Upper lobe of left lung (tissue), 6 donors: ENCODE data around the gene PDZK1. TPM values are rescaled to one million over a fixed set of nuclear protein-coding genes. Genes with fewer than 3 reads are reported as not detected.
A peak's percentile ranks its signal among the peaks of the same experiment; 100 is the strongest.
"Not testable (repeated sequence)": the region's sequence is repeated elsewhere in the genome, so short reads cannot be mapped to it uniquely, and the experiment has no call there.

Experiments used
- ATAC-seq, 2 donors: fragments of 200-7000 bp; cut with Tn5 transposase; one replicate each; pipeline ENCODE4 v1.9.1; 2022; ENCODE audit warnings: mild to moderate bottlenecking in 2 of 2, moderate library complexity in 2 of 2; ENCODE audit not compliant: low FRiP score in 2 of 2
- DNase-seq, 2 donors: peaks; one replicate each; pipeline ENCODE4 v3.0.0-alpha.2; 2019 to 2020
- H3K27ac ChIP-seq, 4 donors: fragments of 200-600 bp; sonication (generic); one replicate each; pipeline ENCODE4 v1.5.1; 2016 to 2019
- H3K27me3 ChIP-seq, 4 donors: fragments of 200-600 bp; sonication (generic); one replicate each; pipeline ENCODE4 v1.5.1; 2017 to 2019
- H3K36me3 ChIP-seq, 4 donors: fragments of 200-600 bp; sonication (generic); one replicate each; pipeline ENCODE4 v1.5.1; 2016 to 2019
- H3K4me1 ChIP-seq, 4 donors: fragments of 200-600 bp; sonication (generic); one replicate each; pipeline ENCODE4 v1.5.1; 2018 to 2019
- H3K4me3 ChIP-seq, 4 donors: fragments of 200-600 bp; sonication (generic); one replicate each; pipeline ENCODE4 v1.5.1; 2017 to 2019; ENCODE audit warnings: mild to moderate bottlenecking in 2 of 4, moderate library complexity in 1 of 4
- H3K9me3 ChIP-seq, 4 donors: fragments of 200-600 bp; sonication (generic); one replicate each; pipeline ENCODE4 v1.5.1; 2018 to 2019
- EP300 ChIP-seq, 4 donors: sonication (generic); formaldehyde crosslinking; IDR thresholded peaks; one replicate each; pipeline ENCODE4 v1.5.1; 2017; ENCODE audit warnings: antibody characterized with exemption in 4 of 4, control low read depth in 2 of 4
- POLR2A ChIP-seq, 4 donors: fragments of 450-650 bp; IDR thresholded peaks; one replicate each; pipeline ENCODE4 v1.5.1; 2016 to 2017; ENCODE audit warnings: antibody characterized with exemption in 4 of 4, mild to moderate bottlenecking in 2 of 4
- POLR2AphosphoS5 ChIP-seq, 2 donors: sonication (generic); formaldehyde crosslinking; IDR thresholded peaks; one replicate each; pipeline ENCODE4 v1.5.1; 2017; ENCODE audit warnings: antibody characterized with exemption in 2 of 2
- WGBS, 2 donors: methylation state at CpG; one replicate each; pipeline ENCODE4 v1.1.5; 2017 to 2018; 5-methylcytosine and 5-hydroxymethylcytosine counted together
- total RNA-seq, 6 donors: library from RNA; depleted of rRNA in 4 of 6; stranded (reverse); fragments of >200 nt in 4 of 6; gene quantifications; one replicate each; pipeline versions ENCODE4 v1.1.0 to v1.2.1, GENCODE V29; 2016 to 2021
- TF ChIP-seq, protein P1 (sequence below), 6 experiments: fragments of 450-650 bp in 4 of 6; fragments of 200-600 bp in 2 of 6; sonication (generic) in 2 of 6; IDR thresholded peaks; one replicate each; pipeline ENCODE4 v1.5.1; 2016 to 2019; ENCODE audit warnings: antibody characterized with exemption in 6 of 6
- donor health status: DM: no; HTN: no; CAD: no; lungs with moderate emphysema.
- donor health status: DM: no; HTN: yes; CAD: no; lungs with severe emphysema.

Gene PDZK1
- total RNA-seq, 6 donors from 2014 or later, result 0.31 to 0.49 TPM; not detected in 4

DNA sequence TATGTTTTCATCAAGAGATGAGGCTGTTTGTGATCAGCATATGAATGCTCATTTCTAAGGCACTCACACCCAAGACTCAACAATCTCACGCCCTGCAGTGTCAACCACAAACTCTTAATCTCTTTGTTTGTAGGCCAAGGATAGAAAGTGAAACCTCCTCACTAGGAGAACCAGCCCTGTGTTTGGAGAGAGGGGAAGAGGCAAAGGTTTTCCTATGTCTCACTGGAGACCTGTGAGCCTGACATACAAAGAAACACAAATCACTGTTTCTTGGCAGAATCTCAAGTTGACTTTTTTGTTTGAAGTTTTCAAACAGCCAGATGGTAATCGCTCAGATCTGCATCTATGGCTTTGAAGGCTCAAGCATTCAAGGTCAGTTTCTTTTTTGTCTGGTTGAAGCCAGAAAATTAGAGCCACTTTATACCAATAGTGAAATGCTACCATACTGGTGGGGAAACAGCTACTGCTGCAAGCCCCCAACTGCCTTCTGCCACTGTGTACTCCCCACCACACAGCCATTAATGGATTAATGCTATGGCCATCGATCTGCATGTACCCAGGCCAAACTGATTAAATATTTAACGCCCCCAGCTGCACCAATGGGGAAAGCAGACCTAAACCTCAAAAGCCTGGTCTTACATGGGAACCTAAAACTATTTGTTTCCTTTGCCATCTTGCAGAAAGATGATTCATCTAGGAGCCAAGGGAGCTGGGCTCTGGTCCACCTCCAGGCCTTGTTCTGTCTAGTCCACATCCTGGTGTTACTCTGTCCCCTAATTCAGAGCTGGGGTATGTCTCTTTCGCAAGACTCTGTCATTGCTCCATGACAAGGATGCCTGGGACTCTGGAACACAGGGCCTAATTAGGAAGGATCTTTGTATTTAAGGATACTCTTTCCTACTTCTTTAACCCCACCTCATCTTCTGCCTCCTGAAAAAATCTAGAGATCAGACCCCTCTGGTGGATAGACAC lies 16.3 kb downstream of the PDZK1 start:
- DNase-seq, result no peak
- Histone ChIP-seq H3K36me3 (no peaks in the 10 kb centered on the region), H3K27me3 (no peaks in the 10 kb centered on the region), H3K27ac (no peak overlapping the region), H3K9me3 (no peaks in the 10 kb centered on the region), H3K4me3 (no peak overlapping the region), H3K4me1 (peaks cover 0 to 5% (median 5%) of the 10 kb centered on the region in 4 donors)
- TF ChIP-seq, protein P1, sequence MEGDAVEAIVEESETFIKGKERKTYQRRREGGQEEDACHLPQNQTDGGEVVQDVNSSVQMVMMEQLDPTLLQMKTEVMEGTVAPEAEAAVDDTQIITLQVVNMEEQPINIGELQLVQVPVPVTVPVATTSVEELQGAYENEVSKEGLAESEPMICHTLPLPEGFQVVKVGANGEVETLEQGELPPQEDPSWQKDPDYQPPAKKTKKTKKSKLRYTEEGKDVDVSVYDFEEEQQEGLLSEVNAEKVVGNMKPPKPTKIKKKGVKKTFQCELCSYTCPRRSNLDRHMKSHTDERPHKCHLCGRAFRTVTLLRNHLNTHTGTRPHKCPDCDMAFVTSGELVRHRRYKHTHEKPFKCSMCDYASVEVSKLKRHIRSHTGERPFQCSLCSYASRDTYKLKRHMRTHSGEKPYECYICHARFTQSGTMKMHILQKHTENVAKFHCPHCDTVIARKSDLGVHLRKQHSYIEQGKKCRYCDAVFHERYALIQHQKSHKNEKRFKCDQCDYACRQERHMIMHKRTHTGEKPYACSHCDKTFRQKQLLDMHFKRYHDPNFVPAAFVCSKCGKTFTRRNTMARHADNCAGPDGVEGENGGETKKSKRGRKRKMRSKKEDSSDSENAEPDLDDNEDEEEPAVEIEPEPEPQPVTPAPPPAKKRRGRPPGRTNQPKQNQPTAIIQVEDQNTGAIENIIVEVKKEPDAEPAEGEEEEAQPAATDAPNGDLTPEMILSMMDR (IDR thresholded peaks at IDR 0.05), result no peak
- peak in 1 of 2 donors; percentile 53 for ATAC-seq
- WGBS, 2 donors, result 69 to 72% methylated on average over 5 of the region's 5 CpGs

DNA sequence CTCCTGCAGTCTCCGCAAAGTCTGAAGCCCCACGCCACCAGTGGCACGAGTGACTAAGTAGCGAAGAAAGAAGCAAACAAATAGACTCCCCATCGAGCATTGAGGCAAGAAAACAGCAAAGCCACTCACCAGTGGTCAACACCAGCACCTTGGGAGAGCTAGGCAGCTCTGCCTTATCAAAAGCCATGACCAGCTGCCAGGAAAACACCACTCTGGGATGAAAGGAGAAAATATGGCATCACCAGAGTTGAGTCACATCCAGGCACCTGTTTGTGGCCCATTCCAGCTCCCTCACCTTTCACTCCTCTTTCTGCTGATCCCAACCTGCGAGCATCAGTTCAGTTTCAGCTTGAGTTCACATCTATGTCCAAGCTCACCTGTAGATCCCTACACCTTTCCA lies 17.2 kb downstream of the PDZK1 start:
- 81 to 97% methylated on average over 6 of the region's 6 CpGs for WGBS, 2 donors
- Histone ChIP-seq H3K36me3 (no peaks in the 10 kb centered on the region), H3K4me1 (peaks cover 0 to 5% (median 5%) of the 10 kb centered on the region in 4 donors), H3K9me3 (no peaks in the 10 kb centered on the region), H3K4me3 (no peak overlapping the region), H3K27ac (no peak overlapping the region), H3K27me3 (no peaks in the 10 kb centered on the region)
- DNase-seq, result no peak
- TF ChIP-seq POLR2AphosphoS5 (IDR thresholded peaks at IDR 0.05), result no peak
- no peak for TF ChIP-seq EP300 (IDR thresholded peaks at IDR 0.05)
- TF ChIP-seq, protein P1 (IDR thresholded peaks at IDR 0.05), result no peak
- TF ChIP-seq POLR2A (IDR thresholded peaks at IDR 0.05), result no peak
- ATAC-seq, result no peak

DNA sequence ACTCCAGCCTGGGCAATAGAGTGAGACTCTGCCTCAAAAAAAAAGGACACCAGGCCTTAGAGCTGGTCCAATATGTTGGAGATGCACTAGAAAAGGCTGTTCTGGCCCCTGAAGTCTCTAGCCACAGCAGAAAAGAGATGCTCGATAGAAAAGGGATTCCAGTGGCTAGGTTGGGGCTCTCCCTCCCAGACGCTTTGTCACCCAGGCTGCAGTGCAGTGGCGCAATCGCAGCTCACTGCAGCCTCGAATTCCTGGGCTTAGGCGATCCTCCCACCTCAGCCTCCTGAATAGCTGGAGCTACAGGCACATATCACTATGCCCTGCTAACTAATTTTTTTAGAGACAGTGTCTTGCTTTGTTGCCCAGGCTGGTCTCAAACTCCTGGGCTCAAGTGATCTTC lies 18.2 kb downstream of the PDZK1 start:
- H3K36me3 ChIP-seq, result no peaks in the 10 kb centered on the region
- no peaks in the 10 kb centered on the region for H3K27me3 ChIP-seq
- TF ChIP-seq POLR2A (IDR thresholded peaks at IDR 0.05) (no peak), EP300 (IDR thresholded peaks at IDR 0.05) (no peak)
- H3K9me3 ChIP-seq, result no peaks in the 10 kb centered on the region
- ATAC-seq (no peak), DNase-seq (no peak)
- peaks cover 0 to 5% (median 5%) of the 10 kb centered on the region in 4 donors for H3K4me1 ChIP-seq
- H3K27ac ChIP-seq, result no peak overlapping the region
- no peak overlapping the region for H3K4me3 ChIP-seq
- 83 to 95% methylated on average over 1 to 6 of the region's 6 CpGs for WGBS, 2 donors

DNA sequence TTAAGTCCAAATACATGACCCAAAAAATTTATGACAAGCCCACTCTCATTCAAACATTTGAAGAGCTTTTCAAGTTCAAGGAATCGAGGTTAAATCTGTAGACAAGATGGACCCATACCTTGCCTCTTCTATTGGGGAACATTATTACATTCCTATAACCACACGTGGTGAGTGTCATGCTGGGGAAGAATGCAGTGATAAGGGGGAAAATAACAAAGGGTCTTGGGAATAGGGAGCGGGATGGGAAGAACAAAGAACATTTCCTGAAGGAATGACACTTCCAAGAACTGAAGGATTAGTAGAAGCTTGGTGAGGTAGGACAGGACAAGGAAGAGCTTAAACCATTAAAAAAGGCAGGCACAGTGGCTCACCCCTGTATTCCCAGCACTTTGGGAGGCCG lies 18.8 kb downstream of the PDZK1 start:
- 80 to 84% methylated on average over 4 of the region's 4 CpGs for WGBS, 2 donors
- Histone ChIP-seq H3K27me3 (no peaks in the 10 kb centered on the region), H3K4me3 (no peak overlapping the region), H3K27ac (no peak overlapping the region), H3K9me3 (no peaks in the 10 kb centered on the region), H3K36me3 (no peaks in the 10 kb centered on the region), H3K4me1 (peaks cover 0 to 5% (median 5%) of the 10 kb centered on the region in 4 donors)
- TF ChIP-seq, protein P1 (IDR thresholded peaks at IDR 0.05), result no peak
- no peak for TF ChIP-seq EP300 (IDR thresholded peaks at IDR 0.05)
- TF ChIP-seq POLR2AphosphoS5 (IDR thresholded peaks at IDR 0.05), result no peak
- no peak for TF ChIP-seq POLR2A (IDR thresholded peaks at IDR 0.05)
- DNase-seq (no peak), ATAC-seq (no peak)

DNA sequence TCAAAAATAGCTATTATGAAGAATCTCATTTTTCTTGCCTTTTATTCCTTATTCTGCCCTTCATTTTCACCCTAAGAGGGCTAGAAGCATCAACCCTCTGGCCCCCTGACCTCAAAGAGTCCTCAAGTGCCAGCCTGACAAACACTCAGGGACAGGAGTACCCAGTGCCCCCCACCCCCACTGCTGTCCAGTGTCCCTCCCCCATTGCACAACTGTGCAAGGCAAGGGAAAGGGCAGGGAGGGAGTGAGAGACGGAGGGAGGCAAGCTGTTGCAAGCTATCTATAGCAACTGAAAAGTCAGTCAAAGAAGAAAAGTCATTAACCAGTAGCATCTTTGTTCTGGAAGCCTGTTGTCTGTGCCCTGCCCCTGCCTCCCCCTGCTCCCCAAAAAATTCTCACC lies 21.1 kb downstream of the PDZK1 start:
- not testable (repeated sequence) for H3K36me3 ChIP-seq, DNase-seq, H3K27me3 ChIP-seq, H3K27ac ChIP-seq, H3K4me1 ChIP-seq, H3K9me3 ChIP-seq, H3K4me3 ChIP-seq
- peak; percentile 31 to 56 for ATAC-seq
- 38 to 60% methylated on average over 1 of the region's 1 CpG for WGBS, 2 donors

DNA sequence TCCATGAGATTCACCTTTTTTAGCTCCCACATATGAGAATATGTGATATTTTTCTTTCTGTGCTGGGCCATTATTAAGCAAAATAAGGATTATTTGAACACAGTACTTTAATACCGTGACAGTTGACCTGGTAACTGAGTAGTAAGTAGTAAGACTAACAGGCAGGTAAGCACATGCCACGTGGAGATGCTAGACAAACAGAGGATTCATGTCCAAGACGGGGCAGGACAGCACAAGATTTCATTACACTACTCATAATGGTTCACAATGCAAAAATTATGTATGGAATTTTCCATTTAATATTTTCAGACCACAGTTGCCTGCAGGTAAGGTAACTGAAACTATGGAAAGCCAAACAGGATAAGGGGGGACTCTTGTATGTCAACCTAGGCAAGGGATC lies 22.3 kb downstream of the PDZK1 start:
- H3K4me1 ChIP-seq, ATAC-seq, H3K27ac ChIP-seq, H3K9me3 ChIP-seq, H3K36me3 ChIP-seq, H3K27me3 ChIP-seq, H3K4me3 ChIP-seq, DNase-seq: not testable (repeated sequence)
- no CpG with 5 or more reads among the region's 3 CpGs for WGBS, 2 donors

DNA sequence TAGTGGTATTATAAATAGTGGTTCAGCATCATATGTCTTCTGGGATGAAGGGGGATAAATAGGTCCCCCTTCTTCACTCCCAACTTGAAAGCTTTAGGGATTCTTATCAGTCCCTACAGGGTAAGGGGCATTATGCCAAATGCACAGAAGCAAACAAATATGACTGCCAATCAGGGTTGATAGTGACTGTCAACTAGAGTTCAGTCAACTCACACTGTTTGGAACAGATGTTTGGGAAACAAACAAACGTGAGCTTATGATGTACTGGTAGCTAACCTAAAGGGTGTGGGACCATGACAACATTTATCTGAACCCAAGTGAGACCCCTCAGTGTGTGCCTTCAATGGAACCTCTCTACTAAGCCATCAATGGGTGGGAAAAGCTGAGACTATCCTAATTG lies 34.0 kb downstream of the PDZK1 start:
- not testable (repeated sequence) for H3K27me3 ChIP-seq, ATAC-seq, H3K36me3 ChIP-seq, H3K27ac ChIP-seq, H3K4me1 ChIP-seq, H3K4me3 ChIP-seq, DNase-seq, H3K9me3 ChIP-seq
- no CpG with 5 or more reads among the region's 1 CpG for WGBS, 2 donors

DNA sequence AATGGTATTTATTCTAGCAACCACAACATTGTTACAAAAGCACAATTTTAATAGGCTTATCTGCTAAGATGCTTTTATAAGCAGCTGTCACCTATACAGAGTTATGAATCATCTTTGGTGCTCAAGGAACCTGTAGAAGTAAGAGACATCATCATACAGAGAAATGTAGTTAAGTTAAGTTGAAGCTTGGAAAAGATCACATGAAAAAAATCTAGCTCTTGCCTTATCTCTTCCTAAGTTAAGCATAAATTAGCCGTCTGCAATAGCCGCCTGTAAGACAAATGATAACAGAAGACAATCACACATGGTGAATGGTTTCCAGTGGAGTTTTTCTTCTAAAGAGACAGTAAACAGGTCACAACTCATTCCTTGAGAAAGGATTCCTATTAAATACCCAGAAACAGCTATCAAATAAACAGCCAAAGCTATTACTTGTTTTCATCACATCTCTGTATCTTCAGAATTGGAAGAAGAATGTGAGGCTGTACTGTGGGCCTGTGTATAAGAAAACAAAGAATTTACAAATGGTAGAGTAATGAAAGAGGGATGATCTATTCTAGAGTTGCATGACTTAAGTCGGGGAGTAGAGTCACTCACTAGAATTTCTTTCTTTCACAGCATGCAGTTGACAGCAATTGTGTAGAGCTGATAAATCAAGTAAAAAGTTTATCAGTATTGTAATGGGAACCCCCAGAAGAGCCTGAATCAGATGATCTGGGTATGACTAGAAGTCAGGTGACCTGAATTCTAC lies 36.0 kb downstream of the PDZK1 start:
- not testable (repeated sequence) for H3K27ac ChIP-seq, H3K9me3 ChIP-seq, DNase-seq, H3K27me3 ChIP-seq, H3K4me1 ChIP-seq, H3K36me3 ChIP-seq, ATAC-seq, H3K4me3 ChIP-seq
- WGBS, 2 donors, result 90 to 96% methylated on average over 2 of the region's 3 CpGs

DNA sequence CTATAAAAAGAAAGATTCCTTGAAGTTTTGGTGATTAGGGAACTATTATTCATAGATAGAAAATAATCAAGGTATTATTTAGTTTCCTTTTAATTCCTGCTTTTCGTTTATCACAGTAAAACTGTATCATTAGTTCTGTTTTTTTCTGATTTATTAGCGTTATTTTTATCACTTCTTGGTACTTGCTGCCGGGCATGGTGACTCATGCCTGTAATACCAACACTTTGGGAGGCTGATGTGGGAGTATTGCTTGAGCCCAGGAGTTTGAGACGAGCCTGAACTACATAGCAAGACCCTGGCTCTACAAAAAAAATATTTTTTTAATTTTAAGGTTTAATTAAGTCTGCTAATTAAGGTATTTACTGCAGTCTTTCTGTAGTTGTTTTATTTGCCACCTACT lies 42.2 kb downstream of the PDZK1 start:
- H3K4me1 ChIP-seq, H3K27me3 ChIP-seq, H3K27ac ChIP-seq, DNase-seq, H3K36me3 ChIP-seq, H3K4me3 ChIP-seq, ATAC-seq, H3K9me3 ChIP-seq: not testable (repeated sequence)
- 77 to 81% methylated on average over 4 of the region's 4 CpGs for WGBS, 2 donors
